Inferior parietal cortex (tissue), 1 donor: Measurements from ENCODE around the gene AP3B2.
A peak's percentile ranks its signal among the peaks of the same experiment; 100 is the strongest.
"Not testable (repeated sequence)": the region's sequence is repeated elsewhere in the genome, so short reads cannot be mapped to it uniquely, and the experiment has no call there.

Experiments used
- DNase-seq: peaks from one replicate; pipeline ENCODE4 v3.0.0-alpha.2; 2016; ENCODE audit errors: extremely low spot score

Gene AP3B2, protein sequence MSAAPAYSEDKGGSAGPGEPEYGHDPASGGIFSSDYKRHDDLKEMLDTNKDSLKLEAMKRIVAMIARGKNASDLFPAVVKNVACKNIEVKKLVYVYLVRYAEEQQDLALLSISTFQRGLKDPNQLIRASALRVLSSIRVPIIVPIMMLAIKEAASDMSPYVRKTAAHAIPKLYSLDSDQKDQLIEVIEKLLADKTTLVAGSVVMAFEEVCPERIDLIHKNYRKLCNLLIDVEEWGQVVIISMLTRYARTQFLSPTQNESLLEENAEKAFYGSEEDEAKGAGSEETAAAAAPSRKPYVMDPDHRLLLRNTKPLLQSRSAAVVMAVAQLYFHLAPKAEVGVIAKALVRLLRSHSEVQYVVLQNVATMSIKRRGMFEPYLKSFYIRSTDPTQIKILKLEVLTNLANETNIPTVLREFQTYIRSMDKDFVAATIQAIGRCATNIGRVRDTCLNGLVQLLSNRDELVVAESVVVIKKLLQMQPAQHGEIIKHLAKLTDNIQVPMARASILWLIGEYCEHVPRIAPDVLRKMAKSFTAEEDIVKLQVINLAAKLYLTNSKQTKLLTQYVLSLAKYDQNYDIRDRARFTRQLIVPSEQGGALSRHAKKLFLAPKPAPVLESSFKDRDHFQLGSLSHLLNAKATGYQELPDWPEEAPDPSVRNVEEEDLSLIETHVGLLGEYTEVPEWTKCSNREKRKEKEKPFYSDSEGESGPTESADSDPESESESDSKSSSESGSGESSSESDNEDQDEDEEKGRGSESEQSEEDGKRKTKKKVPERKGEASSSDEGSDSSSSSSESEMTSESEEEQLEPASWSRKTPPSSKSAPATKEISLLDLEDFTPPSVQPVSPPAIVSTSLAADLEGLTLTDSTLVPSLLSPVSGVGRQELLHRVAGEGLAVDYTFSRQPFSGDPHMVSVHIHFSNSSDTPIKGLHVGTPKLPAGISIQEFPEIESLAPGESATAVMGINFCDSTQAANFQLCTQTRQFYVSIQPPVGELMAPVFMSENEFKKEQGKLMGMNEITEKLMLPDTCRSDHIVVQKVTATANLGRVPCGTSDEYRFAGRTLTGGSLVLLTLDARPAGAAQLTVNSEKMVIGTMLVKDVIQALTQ

DNA sequence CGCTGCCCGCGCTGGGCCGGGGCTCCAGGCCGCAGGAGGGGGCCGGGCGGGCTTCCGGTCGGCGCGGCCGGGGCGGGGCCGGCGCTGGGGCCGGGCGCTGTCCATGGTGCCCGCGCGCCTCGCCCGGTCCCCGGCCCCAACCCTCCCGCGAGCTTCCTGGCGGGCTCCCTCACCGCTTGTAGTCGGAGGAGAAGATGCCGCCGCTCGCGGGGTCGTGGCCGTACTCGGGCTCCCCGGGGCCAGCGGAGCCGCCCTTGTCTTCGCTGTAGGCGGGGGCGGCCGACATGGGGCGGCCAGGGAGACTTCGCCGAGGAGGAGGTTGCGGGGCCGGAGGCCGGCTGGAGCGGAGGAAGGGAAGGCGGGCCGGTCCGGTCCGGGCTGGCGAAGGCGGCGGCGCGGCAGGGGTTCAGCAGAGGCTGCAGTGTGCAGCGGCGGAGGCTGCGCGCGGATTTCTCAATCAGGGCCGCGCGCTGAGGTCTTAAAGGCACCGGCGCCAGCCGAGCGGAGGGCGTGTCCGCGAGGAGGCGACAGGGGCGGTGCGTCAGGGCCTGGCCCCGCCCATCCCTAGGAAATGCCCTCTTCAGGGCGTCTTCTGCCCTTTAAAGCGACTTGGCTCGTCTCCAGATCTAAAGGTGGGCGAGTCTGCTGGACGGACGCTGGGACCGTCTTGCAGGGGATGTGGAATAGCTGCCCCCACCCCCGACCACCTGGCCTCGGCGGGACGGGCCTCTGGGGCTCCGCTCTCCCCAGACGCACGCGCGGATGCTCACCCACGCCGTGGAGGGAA lies at the start of gene AP3B2:
Gene AP3B2, minus strand, starts transcription at position 455 of the 787 bp plus-strand sequence. Its CDS starts 169 bp downstream, at position 286.
- DNase-seq = peak; percentile 72

DNA sequence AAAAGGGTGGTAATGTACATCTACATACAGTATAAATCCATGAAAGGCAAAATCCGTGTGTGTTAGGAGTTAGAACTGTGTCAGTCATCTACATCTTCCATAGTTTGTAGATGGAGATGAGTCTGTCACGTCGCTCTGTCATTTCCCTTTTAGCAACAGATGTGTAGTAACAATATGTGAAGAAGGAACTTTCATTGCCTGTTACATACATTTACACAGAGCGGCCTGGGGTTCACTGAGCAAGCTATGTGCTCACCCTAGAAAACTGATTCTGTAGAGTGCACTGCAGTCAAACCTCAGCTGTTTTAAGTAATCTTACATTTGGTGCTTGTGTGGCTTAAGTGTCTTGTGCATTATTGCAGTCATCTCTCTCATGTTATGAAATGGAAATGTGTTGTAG lies 41.6 kb upstream of the AP3B2 start:
- no peak for DNase-seq

DNA sequence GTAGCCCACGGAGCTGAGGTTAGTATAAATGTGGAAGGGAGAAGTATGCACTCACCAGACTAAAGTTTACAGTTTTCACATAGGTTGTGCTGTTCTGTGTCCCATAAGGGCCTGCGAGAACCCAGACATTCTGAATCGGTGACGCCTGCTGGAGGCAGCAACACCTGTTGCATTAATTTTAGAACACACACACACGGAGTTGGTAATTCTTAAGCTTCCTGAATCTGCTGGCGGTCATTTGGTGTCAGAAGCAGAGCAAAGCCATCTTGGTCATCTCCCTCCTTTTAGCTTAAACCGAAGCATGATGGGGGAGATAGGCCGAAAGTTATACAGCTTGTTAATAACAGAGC lies 41.1 kb upstream of the AP3B2 start:
- DNase-seq = no peak

DNA sequence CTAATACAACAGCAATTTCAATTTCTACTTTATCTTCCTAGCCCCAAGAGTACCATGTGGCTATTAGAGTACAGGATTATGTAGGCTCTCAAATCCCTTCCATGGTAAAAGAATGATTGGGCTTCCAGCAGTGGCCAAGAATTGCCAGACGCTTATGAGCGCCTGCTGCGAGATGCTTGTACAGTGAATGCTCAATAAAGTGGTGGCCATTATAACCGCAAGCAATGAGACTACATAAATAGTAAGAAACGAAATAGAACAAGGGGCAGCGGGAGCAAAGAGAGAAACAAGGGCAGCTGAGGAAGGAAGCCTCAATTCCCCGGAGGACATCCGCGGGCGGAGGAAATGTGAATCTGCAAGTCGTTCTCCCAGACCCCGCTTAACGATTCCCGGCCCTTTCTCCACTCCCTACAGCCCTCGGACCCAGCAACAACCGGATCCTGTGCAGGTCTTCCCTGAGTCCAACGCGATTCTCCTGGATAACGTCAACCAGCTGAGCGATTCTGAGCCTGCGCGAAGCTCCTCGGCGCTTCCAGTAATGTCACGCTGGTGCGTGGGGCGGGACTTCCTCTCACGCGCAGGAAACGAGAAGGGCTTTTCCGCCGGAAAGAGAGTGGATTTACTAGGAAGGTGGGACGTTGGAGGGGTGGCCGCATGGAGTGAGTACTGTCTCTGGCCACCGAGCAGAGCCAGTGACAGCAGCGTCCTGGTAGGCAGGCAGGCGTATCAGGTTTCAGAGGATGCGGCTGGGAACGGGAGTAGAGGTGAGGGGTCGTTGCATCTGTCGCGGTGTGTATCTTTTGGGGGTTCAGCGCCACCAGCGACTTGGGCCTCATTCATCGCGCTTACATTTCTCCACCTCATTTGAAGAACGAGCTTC lies 40.5 kb upstream of the AP3B2 start:
- DNase-seq = peak; percentile 99

DNA sequence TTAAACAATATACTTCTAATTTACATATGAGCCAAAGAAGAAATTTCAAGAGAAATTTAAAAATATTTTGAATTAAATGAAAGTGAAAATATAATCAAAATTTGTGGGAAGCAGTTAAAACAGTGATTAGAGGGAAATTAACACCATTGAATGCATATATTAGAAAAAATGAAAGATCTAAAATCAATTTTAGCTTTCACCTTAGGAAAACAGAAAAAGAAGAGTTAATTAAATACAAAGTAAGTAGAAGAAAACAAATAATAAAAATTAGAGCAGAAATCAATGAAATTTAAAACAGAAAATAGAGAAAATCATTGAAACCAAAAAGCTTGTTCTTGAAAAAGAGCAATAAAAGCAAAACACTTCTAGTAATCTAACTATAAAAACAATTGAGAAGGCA lies 38.6 kb upstream of the AP3B2 start:
- no peak for DNase-seq

DNA sequence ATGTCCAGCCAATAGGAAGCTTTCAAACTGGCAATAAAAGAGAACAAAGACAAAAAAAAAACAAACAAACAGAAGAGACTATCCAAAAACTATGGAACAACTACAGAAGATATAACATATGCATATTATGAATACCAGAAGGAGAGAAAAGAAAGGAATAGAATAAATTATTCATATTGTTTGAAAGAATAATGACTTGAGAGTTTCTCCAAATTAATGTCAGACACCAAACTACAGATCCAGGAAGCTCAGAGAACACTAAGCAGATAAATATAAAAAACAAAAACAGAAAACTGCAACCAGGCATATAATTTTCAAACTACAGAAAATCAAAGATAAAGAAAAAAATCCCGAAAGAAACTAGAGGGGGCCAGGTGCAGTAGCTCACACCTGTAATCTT lies 34.1 kb upstream of the AP3B2 start:
- DNase-seq = no peak

DNA sequence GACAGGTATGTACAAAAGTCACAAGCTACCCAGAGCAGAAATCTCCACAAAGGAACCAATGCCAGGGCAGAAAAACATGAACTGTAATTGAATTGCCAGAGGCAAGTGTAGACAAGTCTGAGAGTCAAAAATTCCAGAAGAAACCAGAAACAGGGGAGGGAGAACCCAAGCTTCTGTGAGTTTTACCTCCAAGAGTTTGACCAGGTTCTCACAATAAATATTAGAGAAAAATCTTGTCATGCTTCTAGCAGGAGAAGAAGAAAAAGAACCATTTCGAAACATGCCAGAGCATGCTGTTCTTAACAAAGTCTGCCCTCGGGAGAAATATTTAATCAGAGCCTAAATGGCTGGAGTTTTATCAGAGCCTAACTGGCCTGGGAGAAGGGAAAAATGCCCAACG lies 32.5 kb upstream of the AP3B2 start:
- no peak for DNase-seq

DNA sequence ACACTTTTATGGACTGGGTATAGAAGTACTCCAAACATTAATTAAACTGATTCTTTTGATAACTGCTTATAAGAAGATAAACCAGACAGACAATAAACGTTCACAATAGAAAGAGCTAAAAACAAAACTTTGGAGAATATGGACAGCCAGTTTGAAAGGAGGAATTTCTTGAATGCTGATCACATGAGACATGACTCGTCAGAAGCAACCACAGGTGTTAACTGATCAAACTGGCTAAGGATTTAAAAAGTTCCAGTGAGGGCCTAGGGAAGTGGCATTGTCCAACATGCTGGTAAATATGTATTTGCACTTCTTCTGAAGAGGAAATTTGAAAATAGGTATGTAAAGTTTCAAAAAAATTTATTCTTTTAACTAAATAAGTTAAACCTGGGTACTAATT lies 29.4 kb upstream of the AP3B2 start:
- no peak for DNase-seq

DNA sequence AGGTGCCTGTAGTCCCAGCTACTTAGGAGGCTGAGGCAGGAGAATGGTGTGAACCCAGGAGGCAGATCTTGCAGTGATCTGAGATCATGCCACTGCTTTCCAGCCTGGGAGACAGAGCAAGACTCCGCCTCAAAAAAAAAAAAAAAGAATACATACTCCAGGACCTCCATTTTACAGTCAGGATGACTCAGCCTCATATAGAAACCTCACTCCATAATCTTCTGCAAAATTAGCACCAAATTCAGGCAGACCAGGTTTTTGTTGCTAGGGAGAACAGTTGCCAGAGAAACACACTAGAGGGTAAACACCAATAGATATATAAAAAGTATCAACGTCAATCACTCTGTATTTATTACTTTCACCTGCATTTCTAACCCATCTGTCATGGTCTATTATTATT lies 28.3 kb upstream of the AP3B2 start:
- peak; percentile 20 for DNase-seq

DNA sequence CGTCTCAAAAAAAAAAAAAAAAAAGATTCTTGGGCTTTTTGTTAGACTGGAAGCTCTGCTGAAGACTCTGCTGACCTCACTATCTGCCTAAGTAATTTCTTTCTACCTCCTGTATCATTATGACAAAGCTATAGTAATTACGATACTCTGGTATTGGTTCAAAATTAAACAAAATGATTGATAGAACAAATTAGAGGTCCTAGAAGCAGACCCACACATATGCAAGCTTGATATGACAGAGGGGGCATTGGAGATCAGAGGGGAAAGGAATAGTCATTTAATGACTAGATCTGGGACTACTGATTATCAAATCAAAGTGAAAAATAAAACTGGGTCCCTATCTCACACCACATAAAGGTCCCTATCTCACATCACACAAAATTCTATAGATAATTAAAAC lies 21.9 kb upstream of the AP3B2 start:
- DNase-seq = no peak

DNA sequence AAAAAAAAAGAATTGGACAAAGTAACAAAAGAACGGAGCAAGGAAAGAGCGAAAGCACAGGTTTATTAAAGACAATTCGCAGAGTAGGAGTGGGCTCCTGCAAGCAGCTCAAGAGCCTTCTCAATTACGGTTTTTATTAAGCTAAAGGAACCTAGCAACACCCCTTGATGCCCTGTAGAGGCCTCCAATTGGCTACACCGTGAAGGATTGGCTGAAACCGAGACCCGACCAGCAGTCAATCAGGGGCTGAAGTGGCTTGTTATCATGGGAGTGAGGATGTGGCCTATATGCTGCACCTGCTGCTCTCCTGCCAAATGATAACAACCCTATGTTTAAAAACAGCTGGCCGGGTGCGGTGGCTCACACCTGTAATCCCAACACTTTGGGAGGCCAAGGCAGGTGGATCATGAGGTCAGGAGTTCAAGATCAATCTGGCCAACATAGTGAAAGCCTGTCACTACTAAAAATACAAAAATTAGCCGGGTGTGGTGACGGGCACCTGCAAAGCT lies 20.4 kb upstream of the AP3B2 start:
- DNase-seq = no peak

DNA sequence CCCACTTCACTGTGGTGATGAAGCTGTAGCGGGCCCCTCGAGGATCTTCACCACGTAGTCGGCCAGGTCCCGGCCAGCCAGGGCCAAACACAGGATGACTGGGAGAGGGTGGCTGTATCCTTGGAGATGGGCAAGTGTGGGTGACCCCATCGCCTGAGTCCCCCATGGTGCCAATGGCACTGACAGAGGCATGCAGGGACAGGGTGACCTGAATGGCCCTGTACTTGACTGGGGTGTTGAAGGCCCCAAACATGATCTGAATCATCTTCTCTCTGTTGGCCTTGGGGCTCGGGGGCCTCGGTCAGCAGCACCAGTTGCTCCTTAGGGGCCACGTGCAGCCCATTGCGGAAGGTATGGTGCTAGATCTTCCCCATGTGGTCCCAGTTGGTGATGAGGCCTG lies 17.1 kb upstream of the AP3B2 start:
- DNase-seq = no peak

DNA sequence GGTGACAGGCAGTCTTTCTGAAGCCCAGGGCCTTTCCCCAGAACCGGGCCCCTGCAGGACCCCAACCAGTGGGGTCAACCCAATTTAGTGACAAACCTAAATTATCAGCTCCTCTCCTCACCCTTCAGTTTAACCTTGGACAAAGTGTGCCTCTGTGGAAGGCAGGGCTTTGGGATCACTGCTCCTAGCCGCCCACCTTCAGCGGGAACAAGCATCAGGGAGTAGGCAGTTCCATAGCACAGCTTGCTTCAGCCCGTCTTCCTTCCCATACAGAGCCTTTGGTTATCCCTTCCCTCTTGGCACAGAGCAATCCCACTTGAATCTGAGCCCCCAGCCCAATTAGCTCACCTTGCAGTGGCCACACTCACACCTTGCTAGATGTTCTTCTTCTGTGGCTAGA lies 5.3 kb upstream of the AP3B2 start:
- DNase-seq = no peak

DNA sequence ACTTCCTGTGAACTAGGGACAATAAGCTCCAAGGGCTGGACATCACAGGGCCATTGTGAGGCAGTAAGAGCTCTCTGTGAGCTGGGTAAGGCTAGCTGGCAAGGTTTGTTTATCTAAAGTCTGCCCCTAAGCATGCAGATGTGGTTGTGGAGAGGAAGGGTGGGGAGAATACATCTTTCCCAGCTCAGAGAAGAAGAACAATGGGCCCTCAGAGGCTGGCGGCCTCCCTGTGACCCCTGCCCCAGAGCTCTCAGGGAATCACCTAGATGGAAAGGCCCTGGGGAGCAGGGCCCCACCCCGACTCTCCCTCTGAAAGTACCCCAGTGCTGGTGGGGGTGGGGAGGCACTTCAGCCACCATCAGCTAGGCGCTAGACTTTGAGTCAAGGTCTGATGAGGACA lies 4.3 kb upstream of the AP3B2 start:
- DNase-seq = no peak

DNA sequence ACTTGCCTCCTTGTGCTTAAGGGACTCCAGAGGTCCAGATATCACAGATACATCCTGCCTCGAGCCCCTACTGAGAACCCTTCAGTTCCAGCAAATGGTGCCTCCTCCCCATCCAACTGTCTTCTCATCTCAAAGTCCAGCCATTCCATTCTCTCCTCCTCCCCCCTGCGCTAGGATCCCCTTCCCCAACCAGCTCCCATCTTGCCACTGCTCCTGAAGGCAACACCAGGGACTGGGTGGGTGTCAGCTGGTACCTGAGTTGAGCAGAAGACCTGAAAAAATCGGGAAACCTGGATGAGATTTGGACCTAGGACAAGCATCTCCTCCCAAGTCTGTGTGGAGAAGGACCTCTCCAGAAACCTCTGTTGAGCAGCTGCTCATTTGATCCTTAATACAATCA lies 2.4 kb upstream of the AP3B2 start:
- no peak for DNase-seq

DNA sequence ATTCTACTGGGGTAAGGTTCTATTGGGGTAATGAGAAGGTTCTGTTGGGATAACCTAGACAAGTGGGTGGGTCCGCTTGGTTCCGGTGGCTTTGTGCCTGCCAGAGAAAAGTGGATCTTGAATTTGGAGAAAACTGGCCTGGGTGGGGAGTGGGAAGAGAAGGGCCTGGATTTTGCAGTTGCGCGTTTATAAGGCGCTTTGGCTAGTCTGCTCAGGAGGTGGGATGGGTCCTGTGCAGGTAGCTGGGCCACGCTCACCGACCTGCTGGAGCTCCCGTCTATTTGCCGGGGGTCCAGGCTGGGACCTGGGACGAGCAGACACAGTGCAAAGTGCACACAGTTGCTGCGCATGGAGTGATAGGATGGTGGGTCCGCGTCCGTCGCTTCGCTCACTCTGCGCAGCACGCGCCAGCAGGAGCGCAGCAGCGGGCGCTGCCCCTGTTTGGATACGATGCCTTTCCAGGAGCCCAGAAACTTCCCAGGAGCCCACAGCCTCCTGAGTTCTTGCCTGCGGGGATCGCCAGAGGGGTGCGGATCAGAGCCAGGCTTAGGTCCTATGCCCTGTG lies 1.3 kb upstream of the AP3B2 start:
- no peak for DNase-seq

DNA sequence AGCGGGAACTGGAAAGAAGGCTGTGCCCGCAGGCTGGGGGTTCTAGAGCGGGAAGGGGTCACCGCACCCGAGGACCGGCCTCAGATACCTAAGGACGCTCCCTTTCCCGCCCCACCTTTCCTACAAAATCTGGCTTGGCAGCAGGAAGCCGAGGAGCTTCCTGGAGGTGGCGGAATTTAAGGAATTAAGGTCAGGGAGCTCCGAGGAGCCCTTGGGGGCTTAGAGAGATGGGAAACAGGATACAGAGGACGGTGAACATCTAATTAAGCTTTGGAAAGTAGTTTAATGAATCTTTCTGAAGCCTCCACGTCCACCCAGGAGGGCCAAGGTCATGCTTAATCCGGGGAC lies 507 bp upstream of the AP3B2 start:
- DNase-seq = no peak

DNA sequence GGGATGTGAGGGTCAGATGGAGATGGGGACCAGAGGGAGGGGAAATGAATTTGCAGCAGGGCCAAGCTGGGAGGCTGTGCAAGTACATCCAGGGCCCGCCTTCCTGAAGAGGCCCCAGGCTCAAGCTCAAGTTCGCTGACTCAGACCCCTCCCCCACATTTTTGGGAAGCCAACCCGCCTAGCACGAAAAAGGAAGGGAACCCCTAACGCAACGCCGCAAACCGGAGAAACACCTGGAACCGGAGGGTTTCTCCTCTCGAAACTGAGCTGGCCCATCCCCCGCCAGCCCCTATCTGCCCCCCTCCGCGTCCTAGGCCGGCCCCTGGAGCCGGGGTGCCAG lies 624 bp downstream of the AP3B2 start:
- peak; percentile 8 for DNase-seq

DNA sequence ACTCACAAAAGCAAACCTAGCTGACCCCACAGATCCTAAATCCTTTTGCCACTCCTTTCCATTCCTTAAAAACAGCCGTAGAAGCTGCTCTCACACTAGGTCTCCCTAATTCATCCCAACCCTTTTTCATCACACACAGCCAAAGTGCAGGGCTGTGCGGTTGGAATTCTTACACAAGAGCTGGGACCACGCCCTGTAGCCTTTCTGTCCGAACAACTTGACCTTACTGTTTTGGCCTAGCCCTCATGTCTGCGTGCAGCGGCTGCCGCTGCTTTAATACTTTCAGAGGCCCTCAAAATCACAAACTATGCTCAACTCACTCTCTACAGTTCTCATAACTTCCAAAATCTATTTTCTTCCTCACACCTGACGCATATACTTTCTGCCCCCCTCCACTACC lies 3.8 kb downstream of the AP3B2 start:
- DNase-seq = not testable (repeated sequence)

DNA sequence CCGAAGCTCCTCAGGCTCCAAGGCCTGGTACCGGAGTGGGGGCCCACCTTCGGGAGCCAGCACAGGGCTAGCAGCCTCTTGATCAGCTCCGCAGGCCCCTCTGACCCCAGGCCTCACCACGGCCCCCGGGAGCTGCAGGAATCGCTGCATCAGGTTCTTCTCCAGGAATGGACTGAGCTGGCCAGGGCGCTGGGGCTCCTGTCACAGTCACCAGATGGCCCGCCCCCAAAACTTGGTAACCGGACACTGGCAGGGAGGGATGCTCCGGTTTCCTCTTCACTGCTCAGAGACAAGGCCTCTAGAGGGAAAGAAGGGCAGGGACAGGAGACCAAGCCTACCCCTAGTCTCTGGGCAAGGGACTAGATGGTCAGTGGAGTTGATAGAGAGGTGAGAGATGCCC lies 9.9 kb downstream of the AP3B2 start:
- DNase-seq = no peak
